Osteoblast (primary cell): ENCODE data around the gene S100A9. TPM values are rescaled to one million over a fixed set of nuclear protein-coding genes. Genes with fewer than 3 reads are reported as not detected.

Experiments
- DNase-seq: peaks from one replicate; pipeline ENCODE4 v3.0.0; 2011; ENCODE audit warnings: low spot score, mixed read lengths; ENCODE audit not compliant: insufficient read length; ENCODE audit errors: missing footprints
- H2AFZ ChIP-seq: 2 replicates; pipeline ENCODE4 v1.6.0; 2011; ENCODE audit warnings: mild to moderate bottlenecking, low read length
- H3K27ac ChIP-seq: 2 replicates; pipeline ENCODE4 v1.5.1; 2011; ENCODE audit warnings: mild to moderate bottlenecking, low read depth, low read length, moderate library complexity
- H3K27me3 ChIP-seq: 2 replicates; pipeline ENCODE4 v1.6.0; 2012; ENCODE audit warnings: mild to moderate bottlenecking, control low read depth, inconsistent platforms, low read length, moderate library complexity; ENCODE audit not compliant: insufficient read depth
- H3K36me3 ChIP-seq: 2 replicates; pipeline ENCODE4 v1.5.1; 2011; ENCODE audit warnings: mild to moderate bottlenecking, low read length, control low read depth, moderate library complexity; ENCODE audit not compliant: insufficient read depth
- H3K4me1 ChIP-seq: 2 replicates; pipeline ENCODE4 v1.5.1; 2011; ENCODE audit warnings: mild to moderate bottlenecking, low read length, control low read depth, moderate library complexity; ENCODE audit not compliant: insufficient read depth
- H3K4me2 ChIP-seq: 2 replicates; pipeline ENCODE4 v1.6.0; 2011; ENCODE audit warnings: mild to moderate bottlenecking, low read length; ENCODE audit not compliant: insufficient read depth
- H3K4me3 ChIP-seq: fragments of 200-600 bp; sonication (generic); 3 replicates; pipeline ENCODE4 v1.5.1; 2012; ENCODE audit warnings: mild to moderate bottlenecking, low read length, inconsistent platforms; ENCODE audit not compliant: insufficient read depth
- H3K79me2 ChIP-seq: 2 replicates; pipeline ENCODE4 v1.6.0; 2012; ENCODE audit warnings: mild to moderate bottlenecking, low read length, control low read depth, inconsistent platforms; ENCODE audit not compliant: insufficient read depth
- H3K9me3 ChIP-seq: 2 replicates; pipeline ENCODE4 v1.5.1; 2011; ENCODE audit warnings: low read depth, low read length, control low read depth
- H4K20me1 ChIP-seq: 2 replicates; pipeline ENCODE4 v1.6.0; 2012; ENCODE audit warnings: mild to moderate bottlenecking, low read length, control low read depth; ENCODE audit not compliant: insufficient read depth
- CTCF ChIP-seq: IDR thresholded peaks from 2 replicates; pipeline ENCODE4 v1.5.1; 2011; ENCODE audit warnings: mild to moderate bottlenecking, low read depth, low read length, moderate library complexity; ENCODE audit errors: extremely low read depth
- total RNA-seq: library from RNA; depleted of rRNA; stranded (reverse); fragments of >200 nt; gene quantifications from 2 replicates; pipeline ENCODE4 v1.2.3, GENCODE V29; 2012

Gene S100A9
- total RNA-seq, 1 donor = 0.36 TPM

- Histone ChIP-seq H3K27me3 (peaks cover 15% of the 10 kb centered on the region), H3K27ac (no peak overlapping the region), H3K9me3 (no peaks in the 10 kb centered on the region), H2AFZ (no peak overlapping the region), H4K20me1 (no peaks in the 10 kb centered on the region), H3K36me3 (no peaks in the 10 kb centered on the region), H3K4me3 (no peak overlapping the region), H3K79me2 (no peaks in the 10 kb centered on the region), H3K4me2 (no peak overlapping the region), H3K4me1 (no peaks in the 10 kb centered on the region)
- TF ChIP-seq CTCF = no peak
- no peak for DNase-seq
Measured at GRCh38 chr1:153342178-153342577, 15.5 kb upstream of the S100A9 start.

GRCh38 chr1:153343040-153343681 is 14.5 kb upstream of the S100A9 start:
- no peaks in the 10 kb centered on the region for H3K4me1 ChIP-seq
- H3K4me3 ChIP-seq = no peak overlapping the region
- no peak overlapping the region for H3K4me2 ChIP-seq
- H3K79me2 ChIP-seq = no peaks in the 10 kb centered on the region
- no peak for TF ChIP-seq CTCF
- DNase-seq = no peak
- peaks cover 18% of the 10 kb centered on the region for H3K27me3 ChIP-seq
- no peaks in the 10 kb centered on the region for H4K20me1 ChIP-seq
- H3K27ac ChIP-seq = no peak overlapping the region
- no peak overlapping the region for H2AFZ ChIP-seq
- no peaks in the 10 kb centered on the region for H3K36me3 ChIP-seq
- H3K9me3 ChIP-seq = no peaks in the 10 kb centered on the region

- Histone ChIP-seq H2AFZ (no peak overlapping the region), H3K9me3 (no peaks in the 10 kb centered on the region), H3K27me3 (peaks cover 25% of the 10 kb centered on the region), H3K4me1 (no peaks in the 10 kb centered on the region), H3K36me3 (no peaks in the 10 kb centered on the region), H3K4me2 (no peak overlapping the region), H3K4me3 (no peak overlapping the region), H3K27ac (no peak overlapping the region), H4K20me1 (no peaks in the 10 kb centered on the region), H3K79me2 (no peaks in the 10 kb centered on the region)
- no peak for TF ChIP-seq CTCF
- no peak for DNase-seq
Measured at GRCh38 chr1:153343811-153344717, 13.6 kb upstream of the S100A9 start.

- Histone ChIP-seq H2AFZ (no peak overlapping the region), H3K27me3 (peaks cover 25% of the 10 kb centered on the region), H3K79me2 (no peaks in the 10 kb centered on the region), H4K20me1 (no peaks in the 10 kb centered on the region), H3K9me3 (no peaks in the 10 kb centered on the region), H3K36me3 (no peaks in the 10 kb centered on the region), H3K4me2 (no peak overlapping the region), H3K4me1 (no peaks in the 10 kb centered on the region), H3K27ac (no peak overlapping the region), H3K4me3 (no peak overlapping the region)
- no peak for DNase-seq
- no peak for TF ChIP-seq CTCF
Measured at GRCh38 chr1:153344718-153345025, 13.0 kb upstream of the S100A9 start.
